Endothelial cell of umbilical vein (primary cell): ENCODE data around the gene TET2. TPM values are rescaled to one million over a fixed set of nuclear protein-coding genes. Genes with fewer than 3 reads are reported as not detected.

ENCODE experiments used
- BruUV-seq: library from RNA; stranded (reverse); fragments of 400-500 nt; replicated peaks from 2 replicates; lab custom pipeline; 2021; lab: Mats Ljungman, UMichigan
- CTCF ChIA-PET: fragments of 300-600, 350-600 bp; sonication (Branson Sonifier 250); formaldehyde crosslinking; loops from one replicate; lab custom pipeline; 2021; ENCODE audit warnings: antibody characterized with exemption, inconsistent platforms; lab: Charles Lee
- POLR2A ChIA-PET: fragments of 300-600, 350-600 bp; sonication (Branson Sonifier 250); formaldehyde crosslinking; loops from one replicate; lab custom pipeline; 2021; ENCODE audit warnings: antibody characterized with exemption, inconsistent platforms; lab: Charles Lee
- DNase-seq: peaks from one replicate; pipeline ENCODE4 v3.0.0-alpha.2; 2011; ENCODE audit warnings: low read depth, low spot score
- FAIRE-seq: peaks from 2 replicates; lab custom pipeline; 2011; peaks lifted over from hg19 to GRCh38; lab: Jason Lieb, UNC
- H2AFZ ChIP-seq: 2 replicates; pipeline ENCODE4 v1.6.0; 2012; ENCODE audit warnings: low read depth, low read length, control low read depth, inconsistent platforms
- H3K27ac ChIP-seq: 2 replicates; pipeline ENCODE4 v1.5.1; 2011; ENCODE audit warnings: low read depth, mild to moderate bottlenecking, control low read depth, low read length, moderate library complexity; ENCODE audit not compliant: insufficient read depth
- H3K27me3 ChIP-seq, 2 experiments: 2 replicates each; pipeline versions ENCODE4 v1.6.0 to v1.6.1; 2011; ENCODE audit warnings: low read length in 2 of 2, mixed read lengths in 1 of 2; ENCODE audit not compliant: control insufficient read depth in 2 of 2, insufficient read depth in 2 of 2
- H3K36me3 ChIP-seq, 2 experiments: 2 replicates in 1 of 2; 3 replicates in 1 of 2; pipeline ENCODE4 v1.5.1; 2011; ENCODE audit warnings: low read length in 2 of 2, mild to moderate bottlenecking in 1 of 2, moderate library complexity in 1 of 2; ENCODE audit not compliant: control insufficient read depth in 2 of 2, insufficient read depth in 2 of 2; ENCODE audit errors: extremely low read depth in 1 of 2
- H3K4me1 ChIP-seq: 3 replicates; pipeline ENCODE4 v1.5.1; 2011; ENCODE audit warnings: mild to moderate bottlenecking, low read length; ENCODE audit not compliant: control insufficient read depth, insufficient read depth; ENCODE audit errors: extremely low read depth
- H3K4me2 ChIP-seq: 2 replicates; pipeline ENCODE4 v1.6.1; 2011; ENCODE audit warnings: low read length, control low read depth, mixed read lengths; ENCODE audit not compliant: insufficient read depth
- H3K4me3 ChIP-seq, 3 experiments: fragments of 200-600 bp in 1 of 3; sonication (generic), shearing (Covaris generic) in 1 of 3; replicated peaks in 1 of 3; 2 replicates each; pipeline ENCODE4 v1.5.1; 2011 to 2016; ENCODE audit warnings: control low read depth in 3 of 3, low read length in 3 of 3, mild to moderate bottlenecking in 2 of 3, inconsistent platforms in 1 of 3, low read depth in 1 of 3, moderate library complexity in 1 of 3; ENCODE audit not compliant: insufficient read depth in 1 of 3
- H3K79me2 ChIP-seq: 2 replicates; pipeline ENCODE4 v1.6.0; 2012; ENCODE audit warnings: low read length, inconsistent platforms; ENCODE audit not compliant: control insufficient read depth, insufficient read depth
- H3K9ac ChIP-seq: replicated peaks from 2 replicates; pipeline ENCODE3; 2011; ENCODE audit warnings: low read length, control low read depth; ENCODE audit not compliant: insufficient read depth; ENCODE audit errors: extremely low read depth
- H3K9me1 ChIP-seq: replicated peaks from 3 replicates; pipeline ENCODE4 v1.6.0; 2011; ENCODE audit warnings: mild to moderate bottlenecking, low read length; ENCODE audit not compliant: control insufficient read depth, insufficient read depth; ENCODE audit errors: extremely low read depth
- H3K9me3 ChIP-seq: replicated peaks from 2 replicates; pipeline ENCODE4 v1.5.1; 2012; ENCODE audit warnings: low read length, inconsistent platforms; ENCODE audit not compliant: control insufficient read depth, insufficient read depth
- H4K20me1 ChIP-seq: replicated peaks from 2 replicates; pipeline ENCODE3; 2011; ENCODE audit warnings: mild to moderate bottlenecking, low read length; ENCODE audit not compliant: control insufficient read depth, insufficient read depth; ENCODE audit errors: extremely low read depth
- CTCF ChIP-seq, 2 donors: IDR thresholded peaks; 1 replicate in 1 of 2; 2 replicates in 1 of 2; pipeline ENCODE4 v1.5.1; 2011; ENCODE audit warnings: low read length in 2 of 2, mild to moderate bottlenecking in 2 of 2, moderate library complexity in 2 of 2, control low read depth in 1 of 2, inconsistent platforms in 1 of 2, low read depth in 1 of 2; ENCODE audit not compliant: insufficient read depth in 1 of 2; ENCODE audit errors: extremely low read depth in 1 of 2
- EZH2 ChIP-seq: IDR thresholded peaks from 2 replicates; pipeline ENCODE4 v1.6.1; 2012; ENCODE audit warnings: borderline replicate concordance, low read depth, mild to moderate bottlenecking, moderate library complexity, low read length, inconsistent platforms; ENCODE audit not compliant: severe bottlenecking
- FOS ChIP-seq: IDR thresholded peaks from 2 replicates; pipeline ENCODE4 v1.6.1; 2011; ENCODE audit warnings: mild to moderate bottlenecking, low read length, moderate library complexity, borderline replicate concordance; ENCODE audit not compliant: insufficient read depth
- GATA2 ChIP-seq: IDR thresholded peaks from 2 replicates; pipeline ENCODE4 v1.7.0; 2011; ENCODE audit warnings: low read depth, mild to moderate bottlenecking, moderate library complexity, mixed read lengths, low read length; ENCODE audit not compliant: insufficient read length, insufficient read depth
- JUN ChIP-seq: IDR thresholded peaks from 2 replicates; pipeline ENCODE4 v1.6.1; 2011; ENCODE audit warnings: borderline replicate concordance, low read depth; ENCODE audit not compliant: insufficient read length, insufficient read depth
- MAX ChIP-seq: IDR thresholded peaks from 2 replicates; pipeline ENCODE4 v1.6.1; 2011; ENCODE audit not compliant: insufficient read depth, insufficient read length
- MYC ChIP-seq: IDR thresholded peaks from one replicate; pipeline ENCODE4 v1.6.1; 2011; ENCODE audit warnings: mild to moderate bottlenecking, low read depth, low read length
- POLR2A ChIP-seq: IDR thresholded peaks from 2 replicates; pipeline ENCODE4 v1.6.1; 2012; ENCODE audit warnings: low read depth, mild to moderate bottlenecking, control low read depth, low read length
- POLR2AphosphoS5 ChIP-seq: IDR thresholded peaks from 2 replicates; pipeline ENCODE4 v1.6.1; 2012; ENCODE audit warnings: low read depth, mild to moderate bottlenecking, control low read depth, low read length, moderate library complexity; ENCODE audit not compliant: insufficient read depth
- dilution Hi-C: fragments of 300-500 bp; cut with MboI; formaldehyde crosslinking; loops from one replicate; pipeline ENCODE4 v1.15.0; 2019; ENCODE audit warnings: low sequenced_read_pairs; ENCODE audit not compliant: extremely low pct_ligation_motif_present
- intact Hi-C: fragments of 100-400 bp; cut with micrococcal nuclease; formaldehyde crosslinking; loops from one replicate; pipeline ENCODE4 v1.10.0; 2022
- polyA plus RNA-seq, 4 experiments: library from polyadenylated mRNA; depleted of rRNA in 3 of 4; stranded (reverse) in 3 of 4; unstranded in 1 of 4; fragments of >200 nt; gene quantifications; 2 replicates each; pipeline versions ENCODE4 v1.2.1 to v1.2.3, GENCODE V29; 2011 to 2012; ENCODE audit warnings: missing spikeins in 1 of 4
- total RNA-seq: library from RNA; stranded (reverse); gene quantifications from 2 replicates; pipeline ENCODE4 v1.2.3, GENCODE V29; 2021

Gene TET2
- total and polyA plus RNA-seq, 2 donors (not counting 3 experiments of a cell fraction or from before 2014, with no cell fraction given) = 4.8 to 17.5 TPM

GRCh38 chr4:105273230-105273629, 126.6 kb downstream of the TET2 start:
- TF ChIP-seq GATA2 (no peak), FOS (no peak), POLR2A (no peak), POLR2AphosphoS5 (no peak), JUN (no peak), EZH2 (no peak), MAX (no peak), MYC (no peak), CTCF (IDR thresholded peaks at IDR 0.05; ENCODE audit: extremely low read depth in 1 of 2, insufficient read depth in 1 of 2, low read depth in 1 of 2, low read length in 2 of 2) (no peak)
- H3K27me3 ChIP-seq = no peaks in the 10 kb centered on the region
- H4K20me1 ChIP-seq = no peaks in the 10 kb centered on the region
- no peak for FAIRE-seq
- H3K9me1 ChIP-seq = no peaks in the 10 kb centered on the region
- no peak overlapping the region for H3K27ac ChIP-seq
- no peak overlapping the region for H3K9ac ChIP-seq
- no peaks in the 10 kb centered on the region for H3K79me2 ChIP-seq
- no peaks in the 10 kb centered on the region for H3K4me1 ChIP-seq
- H3K9me3 ChIP-seq = no peaks in the 10 kb centered on the region
- no peak for DNase-seq
- ChIA-PET CTCF (no interaction called here), POLR2A (no interaction called here)
- intact Hi-C loops = no loop called here
- no peak overlapping the region for H3K4me3 ChIP-seq
- no peak overlapping the region for H2AFZ ChIP-seq
- no peak overlapping the region for H3K4me2 ChIP-seq
- peaks cover 13 to 18% of the 10 kb centered on the region in 2 experiments for H3K36me3 ChIP-seq
- dilution Hi-C loops = no loop called here
- BruUV-seq = no TSS peak
